GM12872 (cell line): ENCODE measurements around the gene CALCOCO2.

Source experiments
- TF ChIP-seq, protein P1 (sequence below): IDR thresholded peaks from 3 replicates; pipeline ENCODE4 v1.5.1; 2011; ENCODE audit warnings: low read depth, mild to moderate bottlenecking, low read length, moderate library complexity; ENCODE audit not compliant: insufficient read depth

The CALCOCO2 gene

DNA sequence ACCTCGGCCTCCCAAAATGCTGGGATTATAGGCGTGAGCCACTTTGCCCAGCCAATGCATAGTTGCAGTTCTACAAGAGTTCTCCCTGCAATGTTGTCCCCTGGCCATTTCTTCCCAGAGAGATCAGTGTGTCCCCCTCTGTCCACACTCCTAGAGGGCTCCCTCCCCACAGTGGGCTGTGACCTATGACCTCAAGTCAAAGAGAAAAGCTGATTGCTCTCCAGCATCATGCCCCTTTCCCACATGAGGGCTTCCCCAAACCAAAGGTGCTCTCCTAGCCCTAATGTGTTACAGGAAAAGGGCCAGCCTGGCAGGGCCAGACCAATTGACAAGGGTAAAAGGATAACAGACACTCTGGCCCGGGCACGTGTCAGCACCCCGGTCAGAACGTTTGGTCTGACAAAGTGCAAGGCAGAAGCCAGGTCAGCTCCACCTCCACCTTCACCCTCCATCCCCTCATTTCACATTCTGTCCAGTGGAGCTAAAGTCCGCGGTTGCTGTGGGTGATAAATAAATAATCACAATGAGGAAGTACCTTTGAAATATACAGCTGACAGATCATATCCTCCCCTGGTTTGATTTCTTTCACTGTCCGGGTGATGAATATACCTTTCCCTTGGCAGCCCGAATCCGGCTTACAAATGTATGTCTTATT is 31.6 kb upstream of the CALCOCO2 start:
- TF ChIP-seq, protein P1, sequence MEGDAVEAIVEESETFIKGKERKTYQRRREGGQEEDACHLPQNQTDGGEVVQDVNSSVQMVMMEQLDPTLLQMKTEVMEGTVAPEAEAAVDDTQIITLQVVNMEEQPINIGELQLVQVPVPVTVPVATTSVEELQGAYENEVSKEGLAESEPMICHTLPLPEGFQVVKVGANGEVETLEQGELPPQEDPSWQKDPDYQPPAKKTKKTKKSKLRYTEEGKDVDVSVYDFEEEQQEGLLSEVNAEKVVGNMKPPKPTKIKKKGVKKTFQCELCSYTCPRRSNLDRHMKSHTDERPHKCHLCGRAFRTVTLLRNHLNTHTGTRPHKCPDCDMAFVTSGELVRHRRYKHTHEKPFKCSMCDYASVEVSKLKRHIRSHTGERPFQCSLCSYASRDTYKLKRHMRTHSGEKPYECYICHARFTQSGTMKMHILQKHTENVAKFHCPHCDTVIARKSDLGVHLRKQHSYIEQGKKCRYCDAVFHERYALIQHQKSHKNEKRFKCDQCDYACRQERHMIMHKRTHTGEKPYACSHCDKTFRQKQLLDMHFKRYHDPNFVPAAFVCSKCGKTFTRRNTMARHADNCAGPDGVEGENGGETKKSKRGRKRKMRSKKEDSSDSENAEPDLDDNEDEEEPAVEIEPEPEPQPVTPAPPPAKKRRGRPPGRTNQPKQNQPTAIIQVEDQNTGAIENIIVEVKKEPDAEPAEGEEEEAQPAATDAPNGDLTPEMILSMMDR, result no peak

DNA sequence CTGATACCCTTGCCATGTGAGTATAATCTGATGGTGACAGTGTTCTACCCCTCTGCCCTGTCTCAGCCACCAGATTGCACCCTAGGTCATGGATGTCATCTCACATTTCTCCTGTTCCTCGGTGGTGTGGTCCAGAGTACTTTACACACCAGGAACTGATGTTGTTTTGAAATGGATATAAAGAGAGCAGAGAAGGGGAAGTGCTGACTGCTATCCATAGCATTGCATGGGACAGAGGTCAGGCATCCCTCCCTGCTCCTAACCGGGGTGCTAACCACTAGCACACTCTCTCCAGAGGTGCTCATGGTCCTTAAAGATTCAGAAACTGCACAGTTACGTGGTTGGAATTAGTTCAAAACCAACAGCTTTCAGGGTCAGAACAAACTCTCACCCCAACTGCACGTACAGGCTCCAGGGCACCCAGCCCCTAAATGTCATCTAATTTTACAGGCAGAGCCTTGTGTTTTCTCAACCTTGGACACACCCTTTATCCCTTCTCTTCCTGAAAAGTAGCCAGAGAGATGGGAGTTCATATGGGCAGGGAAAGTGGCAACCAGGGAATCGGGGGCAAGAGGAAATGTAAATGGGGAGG is 30.1 kb upstream of the CALCOCO2 start:
- TF ChIP-seq, protein P1, result no peak

DNA sequence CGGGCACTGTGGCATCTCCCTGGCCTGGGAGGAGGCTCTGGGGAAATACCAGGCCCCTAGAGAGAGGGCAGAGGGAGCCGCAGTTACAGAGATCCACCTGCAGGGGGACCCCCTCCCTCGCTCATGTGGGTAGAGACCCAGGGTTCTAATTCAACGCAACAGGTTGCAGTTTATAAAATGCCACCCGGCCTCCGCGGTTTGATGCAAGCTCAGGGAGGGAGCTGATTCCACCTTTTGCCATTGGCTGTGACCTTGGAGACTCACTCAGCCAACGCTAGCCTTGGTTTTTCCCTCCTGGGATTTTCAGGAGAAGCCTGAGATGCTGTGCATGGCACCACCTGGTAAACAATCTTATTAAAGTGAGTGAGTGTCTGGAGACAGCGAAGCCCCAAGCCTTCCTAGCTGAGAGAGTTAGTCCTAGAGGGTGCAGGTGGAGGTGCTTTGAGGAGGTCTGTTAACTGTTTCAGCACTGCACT is 25.9 kb upstream of the CALCOCO2 start:
- TF ChIP-seq, protein P1, result peak; percentile 95

DNA sequence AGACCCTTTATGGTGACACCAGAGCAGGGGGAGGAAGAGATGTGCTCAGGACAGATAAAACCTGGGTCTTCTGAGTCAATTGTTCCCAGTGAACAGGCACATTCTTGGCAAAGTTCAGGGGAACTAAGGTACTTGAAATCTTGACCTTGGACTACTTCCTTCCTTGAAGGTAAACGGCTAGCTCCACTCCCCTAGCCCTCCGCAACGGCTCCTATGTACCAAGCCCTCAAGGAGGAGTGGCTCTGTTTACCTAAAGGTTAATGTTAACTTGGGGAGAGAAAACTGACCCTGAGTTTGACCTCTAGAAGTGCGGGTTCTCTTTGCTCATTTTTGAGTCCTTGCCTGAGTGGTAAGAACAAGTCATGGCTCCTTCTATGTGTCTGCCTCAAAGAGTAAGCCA is 21.7 kb upstream of the CALCOCO2 start:
- TF ChIP-seq, protein P1, result no peak

GRCh38 chr17:48812001-48812400 is 18.8 kb upstream of the CALCOCO2 start:
- TF ChIP-seq, protein P1, result no peak

GRCh38 chr17:48814504-48814903 is 16.3 kb upstream of the CALCOCO2 start:
- TF ChIP-seq, protein P1, result peak; percentile 82

DNA sequence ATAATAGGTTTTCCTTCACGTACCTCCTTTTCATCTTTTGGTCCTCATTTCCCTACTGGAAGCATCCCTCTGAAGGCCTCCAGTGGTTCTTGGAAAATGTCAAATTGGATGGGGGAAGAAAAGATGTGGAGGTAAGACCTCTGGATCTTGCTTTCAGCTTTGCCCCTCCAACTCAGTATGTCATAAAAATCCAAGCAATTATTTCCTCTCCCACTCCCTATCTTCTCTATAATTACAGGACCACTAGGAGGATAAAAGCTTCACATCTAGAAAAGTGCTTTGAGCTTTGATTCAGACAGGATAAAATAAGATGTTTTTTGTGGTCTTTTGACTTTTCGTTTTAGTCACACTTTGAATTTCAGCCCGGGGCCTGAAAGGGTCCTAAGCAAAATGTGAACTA is 15.5 kb upstream of the CALCOCO2 start:
- TF ChIP-seq, protein P1, result no peak

DNA sequence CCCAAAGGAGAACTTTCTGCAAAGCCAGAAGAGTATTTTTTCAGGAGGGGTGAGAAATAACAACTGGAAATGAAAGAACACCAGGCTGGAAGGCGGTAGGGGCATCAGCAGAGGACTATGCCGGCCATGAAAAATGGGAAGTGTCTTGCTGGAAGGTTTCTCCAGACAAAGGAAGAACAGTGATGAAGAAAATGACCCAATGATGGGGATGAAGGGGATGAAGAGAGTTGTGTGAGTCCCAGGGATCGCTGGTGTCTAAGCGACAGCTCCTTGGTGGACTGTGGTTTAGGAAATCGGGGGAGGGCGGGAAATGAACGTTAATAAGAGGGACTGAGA is 14.4 kb upstream of the CALCOCO2 start:
- TF ChIP-seq, protein P1, result no peak
